K562 (cell line): ENCODE data around the gene ZFYVE28. TPM values are rescaled to one million over a fixed set of nuclear protein-coding genes. Genes with fewer than 3 reads are reported as not detected.

ENCODE experiments used
- ADNP ChIP-seq: fragments of 200-800 bp; sonication (Bioruptor generic); IDR thresholded peaks from 2 replicates; pipeline ENCODE4 v1.6.1; 2016; ENCODE audit warnings: missing genetic modification characterization, missing compliant biosample characterization
- CEBPZ ChIP-seq: fragments of 150-350 bp; IDR thresholded peaks from 2 replicates; pipeline ENCODE4 v1.6.1; 2014; ENCODE audit warnings: low read depth, mild to moderate bottlenecking, low read length, borderline replicate concordance
- CUX1 ChIP-seq: fragments of 200-800 bp; sonication (Bioruptor generic); IDR thresholded peaks from 2 replicates; pipeline ENCODE4 v1.6.1; 2016; ENCODE audit warnings: missing genetic modification characterization, missing compliant biosample characterization
- EP400 ChIP-seq: fragments of 450-650 bp; IDR thresholded peaks from 2 replicates; pipeline ENCODE4 v1.6.1; 2017; ENCODE audit warnings: antibody characterized with exemption, mild to moderate bottlenecking, moderate library complexity
- GATAD2B ChIP-seq: fragments of 450-650 bp; IDR thresholded peaks from 2 replicates; pipeline ENCODE4 v1.6.1; 2017; ENCODE audit warnings: mild to moderate bottlenecking, borderline replicate concordance
- HNRNPLL ChIP-seq: fragments of 200-400 bp; formaldehyde crosslinking; IDR thresholded peaks from 2 replicates; pipeline ENCODE4 v1.6.1; 2017; ENCODE audit warnings: low read length, low read depth, mild to moderate bottlenecking; ENCODE audit not compliant: poor library complexity, severe bottlenecking
- HNRNPUL1 ChIP-seq: fragments of 200-400 bp; formaldehyde crosslinking; IDR thresholded peaks from 2 replicates; pipeline ENCODE4 v1.6.1; 2017; ENCODE audit warnings: low read length
- MAFF ChIP-seq: IDR thresholded peaks from 2 replicates; pipeline ENCODE4 v1.6.1; 2012; ENCODE audit warnings: low read length, improper control_type of control experiment
- NELFE ChIP-seq: IDR thresholded peaks from 2 replicates; pipeline ENCODE4 v1.6.1; 2011; ENCODE audit warnings: mild to moderate bottlenecking; ENCODE audit not compliant: insufficient read depth, insufficient read length
- ZNF354B ChIP-seq: fragments of 250-450 bp; sonication (Bioruptor Pico); IDR thresholded peaks from 2 replicates; pipeline ENCODE4 v1.4.0; 2020
- ZNF395 ChIP-seq: fragments of 200-800 bp; sonication (Bioruptor generic); IDR thresholded peaks from 2 replicates; pipeline ENCODE4 v1.6.1; 2017; ENCODE audit warnings: missing genetic modification characterization, missing compliant biosample characterization
- polyA plus RNA-seq, 8 experiments: library from polyadenylated mRNA; depleted of rRNA in 4 of 8; stranded (reverse) in 5 of 8; unstranded in 3 of 8; fragments of >200 nt; fragmentation: Nextera tagmentation in 2 of 8; fragmentation: Illumina TruSeq in 1 of 8; extraction: Ambion mirVana in 2 of 8; extraction: Trizol in 1 of 8; gene quantifications; 2 replicates each; pipeline versions ENCODE4 v1.2.1 to v1.2.3, GENCODE V29; 2011 to 2014; ENCODE audit warnings: inconsistent platforms in 1 of 8, missing spikeins in 1 of 8
- total RNA-seq, 7 experiments: library from RNA; depleted of rRNA in 6 of 7; stranded (reverse); fragments of >200 nt in 6 of 7; fragmentation: Illumina TruSeq in 2 of 7; extraction: Trizol in 2 of 7; gene quantifications; 2 replicates each; pipeline versions ENCODE4 v1.2.1 to v1.2.3, GENCODE V29; 2011 to 2021; ENCODE audit warnings: low replicate concordance in 1 of 7

The ZFYVE28 gene
- total and polyA plus RNA-seq, 9 of the 15 experiments (the other 6 are each of a cell fraction or from before 2014, with no cell fraction given), result 1.3 to 24.8 (median 8.9) TPM

- TF ChIP-seq CUX1 (CRISPR knock-in tag) (no peak), HNRNPUL1 (no peak), CEBPZ (peak; percentile 60; the same call in 1 of the 2 replicates), GATAD2B (no peak), ZNF354B (CRISPR knock-in tag) (no peak), NELFE (no peak), MAFF (no peak), EP400 (no peak), ZNF395 (CRISPR knock-in tag) (no peak), HNRNPLL (peak; percentile 67), ADNP (tag) (no peak)
These were observed 156.1 kb downstream of the ZFYVE28 start (continued) for GRCh38 chr4:2262145-2262943.
